Panc1 (cell line): Measurements from ENCODE around the gene DAPK1. TPM values are rescaled to one million over a fixed set of nuclear protein-coding genes. Genes with fewer than 3 reads are reported as not detected.

Experiments
- ATAC-seq: fragments of 200-7000 bp; cut with Tn5 transposase; 2 replicates; pipeline ENCODE4 v1.9.1; 2020; ENCODE audit warnings: mild to moderate bottlenecking, moderate library complexity
- BruUV-seq: library from RNA; stranded (reverse); fragments of 400-500 nt; replicated peaks from 2 replicates; lab custom pipeline; 2021; lab: Mats Ljungman, UMichigan
- CTCF ChIA-PET: fragments of 300-600 bp; sonication (Branson Sonifier 250); formaldehyde crosslinking; loops from one replicate; lab custom pipeline; 2022; ENCODE audit warnings: antibody characterized with exemption; lab: Charles Lee
- POLR2A ChIA-PET: fragments of 300-600 bp; sonication (Branson Sonifier 250); formaldehyde crosslinking; loops from one replicate; lab custom pipeline; 2022; ENCODE audit warnings: antibody characterized with exemption; lab: Charles Lee
- DNase-seq: peaks from one replicate; pipeline ENCODE4 v3.0.0-alpha.2; 2010; ENCODE audit warnings: low read depth, low spot score
- H3K27ac ChIP-seq: 2 replicates; pipeline ENCODE4 v1.5.1; 2011; ENCODE audit warnings: mild to moderate bottlenecking, low read length, inconsistent platforms
- H3K27me3 ChIP-seq: fragments of 200-500 bp; sonication (Bioruptor generic); 2 replicates; pipeline ENCODE4 v1.6.0; 2014; ENCODE audit warnings: low read length, inconsistent platforms; ENCODE audit not compliant: control insufficient read depth, insufficient read depth
- H3K36me3 ChIP-seq: fragments of 200-500 bp; sonication (Bioruptor generic); 2 replicates; pipeline ENCODE4 v1.5.1; 2014; ENCODE audit warnings: inconsistent platforms, mild to moderate bottlenecking, low read length, moderate library complexity; ENCODE audit not compliant: control insufficient read depth, insufficient read depth
- H3K4me1 ChIP-seq: 2 replicates; pipeline ENCODE4 v1.5.1; 2011; ENCODE audit warnings: inconsistent platforms, mild to moderate bottlenecking, low read length, moderate library complexity; ENCODE audit not compliant: control insufficient read depth, insufficient read depth
- H3K4me3 ChIP-seq, 2 experiments: 2 replicates each; pipeline ENCODE4 v1.5.1; 2011 to 2012; ENCODE audit warnings: low read depth in 2 of 2, low read length in 2 of 2, mild to moderate bottlenecking in 2 of 2, inconsistent platforms in 1 of 2, moderate library complexity in 1 of 2
- H3K9me3 ChIP-seq: fragments of 200-500 bp; sonication (Bioruptor generic); 2 replicates; pipeline ENCODE4 v1.5.1; 2014; ENCODE audit warnings: low read depth, mild to moderate bottlenecking, inconsistent platforms, low read length, moderate library complexity; ENCODE audit not compliant: control insufficient read depth, insufficient read depth
- CTCF ChIP-seq: fragments of 450-650 bp; IDR thresholded peaks from 2 replicates; pipeline ENCODE4 v1.5.1; 2017; ENCODE audit warnings: mild to moderate bottlenecking
- POLR2AphosphoS5 ChIP-seq: IDR thresholded peaks from 2 replicates; pipeline ENCODE4 v1.6.1; 2012; ENCODE audit warnings: mild to moderate bottlenecking, low read depth, low read length, moderate library complexity
- REST ChIP-seq, 2 experiments: IDR thresholded peaks; 2 replicates each; pipeline ENCODE4 v1.6.1; 2011 to 2012; ENCODE audit warnings: low read depth in 2 of 2, control low read depth in 1 of 2, low read length in 1 of 2, mild to moderate bottlenecking in 1 of 2, moderate library complexity in 1 of 2; ENCODE audit not compliant: insufficient read depth in 1 of 2
- SIN3A ChIP-seq: IDR thresholded peaks from 2 replicates; pipeline ENCODE4 v1.6.1; 2012; ENCODE audit warnings: low read depth, mild to moderate bottlenecking, low read length, moderate library complexity, borderline replicate concordance; ENCODE audit not compliant: insufficient read depth
- TCF7L2 ChIP-seq: IDR thresholded peaks from 2 replicates; pipeline ENCODE4 v1.6.1; 2011; ENCODE audit warnings: mild to moderate bottlenecking, low read depth, low read length, inconsistent platforms
- in situ Hi-C: cut with HindIII; loops from 2 replicates; pipeline ENCODE4 v1.10.0; 2016; ENCODE audit warnings: low sequenced_read_pairs, low pct_unique_long_range_greater_than_20kb
- intact Hi-C: fragments of 100-400 bp; cut with micrococcal nuclease; formaldehyde crosslinking; loops from one replicate; pipeline ENCODE4 v1.10.0; 2022; ENCODE audit not compliant: unreplicated experiment
- total RNA-seq: library from RNA; stranded (reverse); gene quantifications from one replicate; pipeline ENCODE4 v1.2.1, GENCODE V29; 2021; ENCODE audit not compliant: unreplicated experiment

Gene DAPK1
- total RNA-seq, 1 experiment from 2014 or later = 0.87 TPM

GRCh38 chr9:87682618-87683017 lies 185.0 kb downstream of the DAPK1 start:
- ATAC-seq (no peak), DNase-seq (no peak)
- Histone ChIP-seq H3K27ac (no peak overlapping the region), H3K9me3 (no peaks in the 10 kb centered on the region), H3K36me3 (no peaks in the 10 kb centered on the region), H3K4me1 (no peaks in the 10 kb centered on the region), H3K27me3 (no peaks in the 10 kb centered on the region), H3K4me3 (no peak overlapping the region)
- ChIA-PET CTCF (no interaction called here), POLR2A (no interaction called here)
- intact Hi-C loops (no loop called here), in situ Hi-C loops (no loop called here)
- TF ChIP-seq POLR2AphosphoS5 = no peak
- TF ChIP-seq SIN3A = no peak
- no peak for TF ChIP-seq CTCF
- no peak for TF ChIP-seq TCF7L2
- TF ChIP-seq REST (IDR thresholded peaks at IDR 0.05; ENCODE audit: insufficient read depth in 1 of 2, low read depth in 2 of 2, low read length in 1 of 2) = no peak
- BruUV-seq = no TSS peak

GRCh38 chr9:87683751-87684626 lies 186.3 kb downstream of the DAPK1 start:
- Histone ChIP-seq H3K36me3 (no peaks in the 10 kb centered on the region), H3K9me3 (no peaks in the 10 kb centered on the region), H3K27me3 (no peaks in the 10 kb centered on the region), H3K4me3 (no peak overlapping the region), H3K4me1 (no peaks in the 10 kb centered on the region), H3K27ac (no peak overlapping the region)
- peak; percentile 26; the same call in 1 of the 2 replicates for ATAC-seq
- intact Hi-C loops = no loop called here
- no TSS peak for BruUV-seq
- ChIA-PET CTCF (no interaction called here), POLR2A (no interaction called here)
- no peak for TF ChIP-seq CTCF
- TF ChIP-seq POLR2AphosphoS5 = no peak
- no peak for TF ChIP-seq SIN3A
- no peak for TF ChIP-seq TCF7L2
- no peak for TF ChIP-seq REST (IDR thresholded peaks at IDR 0.05; ENCODE audit: insufficient read depth in 1 of 2, low read depth in 2 of 2, low read length in 1 of 2)
- DNase-seq = no peak
- in situ Hi-C loops = no loop called here
